WTC11 (cell line): ENCODE results near the gene ONECUT2.

Experiments
- ARID4B ChIP-seq: sonication (generic); formaldehyde crosslinking; IDR thresholded peaks from 2 replicates; pipeline ENCODE4 v1.8.0; 2023; ENCODE audit warnings: missing genetic modification reagents, mild to moderate bottlenecking, borderline replicate concordance
- ATF6 ChIP-seq: sonication (generic); formaldehyde crosslinking; IDR thresholded peaks from 2 replicates; pipeline ENCODE4 v1.8.1; 2023; ENCODE audit warnings: mild to moderate bottlenecking, missing genetic modification reagents
- CBFB ChIP-seq: sonication (generic); formaldehyde crosslinking; IDR thresholded peaks from 2 replicates; pipeline ENCODE4 v1.8.1; 2022; ENCODE audit warnings: mild to moderate bottlenecking, low read depth, missing genetic modification reagents
- CREB1 ChIP-seq: sonication (generic); formaldehyde crosslinking; IDR thresholded peaks from 2 replicates; pipeline ENCODE4 v1.8.0; 2023; ENCODE audit warnings: mild to moderate bottlenecking, missing genetic modification reagents
- CTCF ChIP-seq: fragments of 200-600 bp; IDR thresholded peaks from 2 replicates; pipeline ENCODE4 v1.8.0; 2022; ENCODE audit warnings: antibody characterized with exemption
- NFE2L1 ChIP-seq: sonication (generic); formaldehyde crosslinking; IDR thresholded peaks from 2 replicates; pipeline ENCODE4 v1.8.1; 2023; ENCODE audit warnings: missing genetic modification reagents
- NR2C2 ChIP-seq: sonication (generic); formaldehyde crosslinking; IDR thresholded peaks from 2 replicates; pipeline ENCODE4 v1.8.0; 2022; ENCODE audit warnings: mild to moderate bottlenecking, missing genetic modification reagents
- SOX15 ChIP-seq: fragments of 250-450 bp; sonication (Bioruptor Pico); IDR thresholded peaks from 2 replicates; pipeline ENCODE4 v1.9.0; 2021; ENCODE audit warnings: mild to moderate bottlenecking
- SP1 ChIP-seq: sonication (generic); formaldehyde crosslinking; conservative IDR thresholded peaks from 2 replicates; pipeline ENCODE4 v1.8.1; 2022; ENCODE audit warnings: missing genetic modification reagents
- ZBTB21 ChIP-seq: sonication (generic); formaldehyde crosslinking; IDR thresholded peaks from 2 replicates; pipeline ENCODE4 v1.8.1; 2023; ENCODE audit warnings: mild to moderate bottlenecking, missing genetic modification reagents, borderline replicate concordance
- ZNF121 ChIP-seq: sonication (generic); formaldehyde crosslinking; IDR thresholded peaks from 2 replicates; pipeline ENCODE4 v1.8.0; 2023; ENCODE audit warnings: missing genetic modification reagents
- ZNF232 ChIP-seq: sonication (generic); formaldehyde crosslinking; IDR thresholded peaks from 2 replicates; pipeline ENCODE4 v1.8.0; 2022; ENCODE audit warnings: mild to moderate bottlenecking, missing genetic modification reagents
- ZNF512 ChIP-seq: sonication (generic); formaldehyde crosslinking; IDR thresholded peaks from 2 replicates; pipeline ENCODE4 v1.8.1; 2022; ENCODE audit warnings: missing genetic modification reagents, borderline replicate concordance

GRCh38 chr18:57516056-57516455 lies 80.9 kb downstream of the ONECUT2 start:
- TF ChIP-seq SOX15 (CRISPR knock-in tag) (no peak), SP1 (CRISPR knock-in tag) (no peak), ZNF512 (CRISPR knock-in tag) (no peak), CTCF (no peak), NFE2L1 (CRISPR knock-in tag) (no peak), NR2C2 (no peak), ZNF121 (no peak), ATF6 (CRISPR knock-in tag) (no peak), CREB1 (CRISPR knock-in tag) (no peak), ARID4B (CRISPR knock-in tag) (no peak), ZBTB21 (CRISPR knock-in tag) (no peak), ZNF232 (CRISPR knock-in tag) (no peak), CBFB (CRISPR knock-in tag) (no peak)
